ENCODE measurements around the gene ING3.

GRCh38 chr7:121023194-121023593 lies 72.6 kb downstream of the ING3 start:
- no peak for TF ChIP-seq CTCF (IDR thresholded peaks at IDR 0.05)
- TF ChIP-seq POLR2AphosphoS5 (IDR thresholded peaks at IDR 0.05; ENCODE audit: low read depth, low read length), result no peak
- TF ChIP-seq REST (IDR thresholded peaks at IDR 0.05; ENCODE audit: insufficient read depth in 1 of 2, low read depth in 2 of 2, low read length in 1 of 2), result no peak

Measured in Panc1 (cell line).